ENCODE measurements around the gene PKNOX2.
"Not testable (repeated sequence)": the region's sequence is repeated elsewhere in the genome, so short reads cannot be mapped to it uniquely, and the experiment has no call there.

Gene PKNOX2

DNA sequence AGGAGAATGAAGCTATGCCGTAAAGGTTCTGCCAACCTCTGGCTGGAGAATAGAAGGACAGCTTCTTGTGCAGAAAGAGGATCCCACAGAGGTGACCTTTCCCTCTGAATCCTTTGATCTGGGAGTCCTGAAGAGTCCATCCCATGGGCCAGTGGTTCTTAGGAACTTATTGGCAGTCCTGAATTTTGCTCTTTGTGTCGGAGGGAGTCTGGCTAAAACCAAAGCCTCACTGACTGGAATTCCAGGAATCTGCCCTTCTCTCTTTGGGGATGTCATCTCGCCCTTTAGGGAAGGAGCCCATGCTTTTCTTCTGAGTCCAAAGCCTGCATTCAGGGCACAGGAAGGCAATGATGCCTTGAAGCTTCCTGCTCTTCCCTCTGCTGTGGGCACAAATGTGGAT lies 45.5 kb downstream of the PKNOX2 start:
- DNase-seq: no peak

DNA sequence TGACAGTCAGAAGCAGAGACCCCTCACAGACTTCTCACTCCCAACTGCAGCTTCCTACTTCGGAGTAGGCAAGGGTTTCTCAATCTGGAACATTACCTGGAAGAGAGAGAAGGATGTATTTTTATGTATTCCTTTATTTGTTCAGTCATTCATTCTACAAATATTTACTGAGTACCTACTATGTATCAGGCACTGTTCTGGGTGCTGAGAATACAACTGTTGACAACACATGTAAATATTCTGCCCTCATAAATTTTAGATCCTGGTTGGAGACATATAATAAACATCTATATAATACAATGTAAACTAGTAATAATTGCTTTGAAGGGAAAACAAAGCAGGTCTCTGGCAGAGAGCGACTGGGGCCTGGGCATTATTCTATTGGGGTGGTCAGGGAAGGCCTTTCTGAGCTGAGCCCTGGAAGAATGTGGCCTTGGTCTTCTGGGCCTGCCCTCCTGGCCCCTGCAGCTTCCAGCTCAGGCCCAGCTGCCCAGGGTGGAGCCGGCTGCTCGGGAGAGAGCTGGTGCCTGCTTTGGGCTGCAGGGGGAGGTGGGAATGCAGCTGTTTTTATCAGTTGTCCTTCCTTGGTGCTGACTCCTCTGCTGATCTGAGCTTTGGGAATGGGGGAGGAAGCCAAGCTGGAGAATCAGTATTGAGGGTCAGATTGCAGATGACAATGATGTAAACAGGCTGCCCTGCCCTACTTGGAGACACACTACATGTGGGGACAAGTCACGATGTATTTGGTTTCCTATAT lies 46.8 kb downstream of the PKNOX2 start:
- DNase-seq: no peak

DNA sequence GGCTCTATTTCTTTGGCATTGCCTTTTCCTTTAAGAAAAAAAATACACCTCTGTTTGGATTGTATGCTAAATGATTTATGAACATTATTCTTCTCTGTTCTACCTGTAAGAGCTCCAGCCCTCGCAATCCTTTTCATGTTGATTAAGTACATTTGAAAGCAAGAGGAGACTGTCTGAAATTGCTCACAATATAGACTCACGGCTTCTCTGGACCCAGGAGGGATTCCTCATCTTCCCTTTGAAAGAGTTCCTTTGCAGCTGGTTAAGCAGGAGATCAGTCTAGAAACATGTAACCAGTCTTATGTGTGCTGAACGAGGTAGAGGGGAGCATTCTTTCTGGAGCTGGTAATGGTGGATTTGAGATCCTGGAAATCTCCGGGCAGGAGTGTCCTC lies 47.4 kb downstream of the PKNOX2 start:
- DNase-seq: no peak

DNA sequence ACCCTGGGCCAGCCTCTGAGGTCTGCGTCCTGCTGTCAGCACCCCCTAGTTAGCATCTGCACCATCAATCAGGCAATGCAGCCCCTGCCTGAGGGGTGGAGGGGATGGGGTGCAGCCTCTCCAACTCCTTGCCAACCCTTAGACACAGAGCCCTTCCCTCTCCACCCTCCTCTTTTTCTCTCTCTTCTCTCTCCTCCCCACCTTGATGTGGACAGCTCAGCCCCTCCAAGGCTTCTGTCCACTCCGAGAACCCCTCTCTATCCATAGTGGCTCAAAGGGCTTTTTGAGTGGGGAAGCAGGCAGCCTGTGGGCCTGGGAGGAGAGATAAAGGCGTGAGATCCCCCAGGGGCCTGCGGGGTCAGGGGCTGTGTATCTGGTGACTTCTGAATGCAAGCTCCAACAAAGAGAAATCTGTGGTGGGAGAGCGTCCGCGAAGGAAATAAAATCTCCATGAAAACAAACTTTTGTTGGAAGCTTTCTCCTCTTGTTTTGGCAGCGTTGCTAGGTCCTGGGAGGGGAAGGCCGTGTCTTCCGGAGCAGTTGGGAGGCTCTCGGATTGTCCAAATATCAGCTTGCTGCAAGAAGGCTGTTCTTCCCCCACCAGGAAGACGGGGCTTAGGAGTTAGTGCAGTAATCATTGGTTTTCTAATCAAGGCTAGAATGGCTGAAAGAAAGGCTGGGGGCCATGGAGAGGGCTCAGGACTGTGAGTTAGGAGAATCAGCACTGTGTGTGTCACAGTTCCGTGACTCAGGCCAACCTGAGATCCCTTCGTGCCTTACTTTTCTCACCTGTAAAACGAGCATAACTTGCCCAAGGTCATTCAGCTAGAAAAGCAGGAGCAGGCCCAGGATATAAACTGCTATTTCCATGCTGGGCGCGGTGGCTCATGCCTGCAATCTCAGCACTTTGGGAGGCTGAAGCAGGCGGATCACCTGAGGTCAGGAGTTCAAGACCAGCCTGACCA lies 50.3 kb downstream of the PKNOX2 start:
- DNase-seq: no peak

DNA sequence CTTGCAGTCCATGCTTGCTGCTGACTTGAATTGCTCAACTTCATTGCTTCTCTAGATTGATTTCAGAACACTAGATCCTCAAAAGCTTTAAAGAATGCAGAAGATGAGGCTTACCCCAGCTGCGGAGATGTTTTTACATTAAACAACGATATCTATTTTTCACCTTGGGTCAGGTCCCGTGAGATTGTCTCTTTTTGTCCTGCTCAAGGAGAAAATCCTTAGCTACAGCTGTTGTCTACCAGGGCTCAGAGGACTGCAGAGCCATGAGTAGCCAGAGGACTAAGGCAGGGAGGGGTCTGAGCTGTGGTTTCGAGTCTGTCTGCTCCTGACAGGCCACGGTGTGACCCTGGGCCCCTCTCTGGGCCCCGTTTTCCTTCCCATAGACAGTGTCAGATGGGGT lies 51.4 kb downstream of the PKNOX2 start:
- no peak for DNase-seq

DNA sequence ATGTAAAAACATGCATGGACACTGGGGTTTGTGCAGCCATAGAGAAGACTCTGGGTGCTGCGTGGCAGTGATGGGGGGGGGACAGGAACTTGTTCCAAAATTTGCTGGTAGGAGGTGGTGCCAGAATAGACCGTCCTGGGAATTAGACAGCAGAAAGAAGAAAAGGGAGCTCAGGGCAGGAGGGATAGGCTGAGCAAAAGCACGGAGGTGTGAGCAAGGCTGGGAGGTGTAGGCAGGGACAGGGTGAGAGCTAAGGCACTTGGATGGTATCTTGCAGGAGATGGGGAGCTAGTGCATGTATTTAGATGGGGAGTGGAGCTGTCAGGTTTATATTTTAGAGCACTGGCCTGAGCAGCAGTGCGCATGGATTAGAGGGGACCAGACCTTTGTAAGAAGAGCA lies 53.8 kb downstream of the PKNOX2 start:
- DNase-seq: no peak

DNA sequence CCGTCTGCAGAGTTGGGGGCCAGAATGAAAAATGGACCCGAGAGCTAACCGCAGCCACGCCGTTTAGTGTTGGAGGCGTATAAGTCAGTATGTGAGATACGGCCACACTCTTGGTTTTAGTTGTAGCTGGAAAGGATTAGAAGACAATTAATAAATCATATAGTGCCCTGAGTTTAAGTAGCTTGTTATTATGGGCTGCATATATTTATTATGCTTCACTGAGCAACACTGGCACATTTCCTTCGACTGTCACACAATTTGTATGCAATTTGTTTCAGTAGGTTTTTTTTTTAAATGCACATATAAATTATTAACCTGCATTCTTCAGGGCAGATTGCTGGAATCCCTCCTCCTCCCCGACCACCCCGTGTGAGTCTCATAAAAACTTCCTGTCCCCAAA lies 56.9 kb downstream of the PKNOX2 start:
- no peak for DNase-seq

DNA sequence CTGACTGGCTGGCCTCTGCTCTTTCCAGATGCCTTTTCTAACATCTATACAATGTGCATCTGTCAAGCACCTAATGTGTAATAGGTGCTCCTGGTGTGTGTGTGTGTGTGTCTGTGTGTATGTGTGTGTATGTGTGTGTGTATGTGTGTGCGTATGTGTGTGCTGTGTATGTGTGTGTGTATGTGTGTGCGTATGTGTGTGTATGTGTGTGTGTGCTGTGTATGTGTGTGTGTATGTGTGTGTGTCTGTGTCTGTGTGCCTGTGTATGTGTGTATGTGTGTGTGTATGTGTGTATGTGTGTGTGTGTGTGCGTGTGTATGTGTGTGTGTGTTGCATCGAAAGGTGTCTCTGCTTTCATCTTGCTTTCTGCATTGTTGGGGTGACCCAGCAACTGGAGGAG lies 57.9 kb downstream of the PKNOX2 start:
- no peak for DNase-seq

DNA sequence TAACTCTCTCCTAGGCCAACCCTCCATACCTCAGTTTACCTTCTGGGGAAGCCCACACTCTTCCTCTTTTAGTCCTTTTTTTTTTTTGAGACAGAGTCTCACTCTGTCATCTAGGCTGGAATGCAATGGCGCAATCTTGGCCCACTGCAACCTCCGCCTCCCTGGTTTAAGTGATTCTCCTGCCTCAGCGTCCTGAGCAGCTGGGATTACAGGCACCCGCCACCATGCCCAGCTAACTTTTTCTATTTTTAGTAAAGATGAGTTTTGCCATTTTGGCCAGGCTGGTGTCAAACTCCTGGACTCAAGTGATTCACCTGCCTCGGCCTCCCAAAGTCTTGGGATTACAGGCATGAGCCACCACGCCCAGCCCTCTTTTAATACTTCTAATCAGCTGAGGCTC lies 58.6 kb downstream of the PKNOX2 start:
- DNase-seq: not testable (repeated sequence)

DNA sequence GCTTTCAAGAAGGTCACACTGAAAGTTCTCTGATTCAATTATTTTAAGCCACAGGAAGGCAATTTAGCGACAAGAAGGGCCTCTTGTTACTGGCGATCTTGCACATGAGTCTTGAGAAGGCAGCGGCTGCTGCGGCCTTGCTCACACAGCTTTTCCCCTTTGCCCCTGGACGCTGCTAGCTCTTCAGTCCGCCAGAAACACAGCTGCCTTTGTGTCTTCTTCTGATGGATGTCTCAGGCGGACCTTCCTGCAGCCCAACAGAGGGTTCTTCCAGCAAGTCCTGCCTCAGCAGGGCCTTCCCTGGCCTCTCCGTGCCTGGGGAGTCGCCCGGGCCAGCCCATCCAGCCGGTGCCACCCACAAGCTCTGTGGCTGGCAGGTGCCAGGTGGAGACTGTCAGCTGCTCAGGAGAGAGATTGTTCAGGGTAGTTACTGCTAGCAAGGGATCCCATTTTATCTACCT lies 59.4 kb downstream of the PKNOX2 start:
- DNase-seq: no peak

DNA sequence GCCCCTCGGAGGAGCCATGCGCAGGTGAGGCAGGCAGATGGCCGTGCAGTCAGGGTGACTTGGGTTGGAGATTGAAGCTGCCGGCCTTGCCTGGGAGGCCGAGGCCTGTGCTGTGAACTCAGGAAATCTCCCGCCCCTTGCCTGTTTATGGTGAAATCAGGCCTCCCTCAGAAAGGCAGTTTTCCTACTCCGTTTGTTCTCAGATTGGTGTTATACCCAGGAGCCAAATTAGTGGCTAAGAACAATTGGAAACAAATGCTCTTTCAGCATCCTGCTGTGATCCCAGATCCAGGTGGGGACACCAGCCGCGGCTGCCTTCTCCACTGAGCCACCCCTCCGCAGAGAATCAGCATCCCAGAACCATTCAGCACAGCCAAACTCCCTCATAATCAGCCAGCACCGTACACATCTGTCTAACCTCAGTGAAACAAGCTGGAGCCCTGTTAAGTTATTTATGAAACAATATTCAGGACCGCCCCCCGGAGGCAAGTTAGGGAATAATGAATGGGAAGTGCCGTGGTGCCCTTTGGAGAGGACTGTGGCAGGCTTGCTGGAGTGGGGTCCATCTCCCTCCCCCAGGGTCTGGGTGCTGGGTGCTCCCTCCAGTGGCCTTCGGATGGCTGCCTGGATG lies 60.0 kb downstream of the PKNOX2 start:
- peak; percentile 35 for DNase-seq

DNA sequence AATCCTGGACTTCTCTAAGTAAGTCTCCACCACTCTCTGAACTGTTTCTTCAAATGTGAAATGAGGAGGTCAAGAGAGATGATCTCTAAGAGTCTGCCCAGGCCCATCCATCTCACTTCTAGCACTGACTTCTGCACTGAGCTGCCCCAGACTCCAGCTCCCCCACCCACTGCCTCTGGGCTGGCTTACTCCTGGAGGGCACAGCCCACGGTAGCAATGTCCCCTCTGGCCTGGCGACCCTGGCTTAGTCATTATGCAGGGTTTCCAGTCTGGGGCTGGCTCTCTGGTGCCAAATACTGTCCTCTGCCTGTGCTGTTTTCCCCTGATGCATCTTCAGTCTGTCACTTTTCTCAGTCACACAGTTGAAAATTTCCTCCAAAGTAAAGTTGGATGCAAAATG lies 60.9 kb downstream of the PKNOX2 start:
- no peak for DNase-seq

DNA sequence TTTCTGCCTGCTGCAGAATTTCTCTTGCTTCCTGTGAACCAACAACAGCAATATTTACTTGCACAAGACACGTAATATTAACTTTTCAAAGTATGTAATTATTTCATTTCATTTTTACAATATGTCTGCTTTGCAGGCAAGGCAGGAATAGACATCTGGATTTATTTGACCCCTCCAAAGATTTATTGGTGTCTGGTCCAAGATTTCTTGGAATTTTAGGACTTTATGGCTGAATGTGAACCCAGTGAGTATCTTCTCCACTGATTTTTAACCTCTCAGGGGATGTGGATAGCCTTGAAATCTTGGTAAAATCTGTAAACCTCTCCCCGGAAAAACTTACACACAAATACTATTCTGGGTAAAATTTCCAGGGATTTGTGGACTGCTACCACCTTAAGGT lies 61.5 kb downstream of the PKNOX2 start:
- DNase-seq: no peak

DNA sequence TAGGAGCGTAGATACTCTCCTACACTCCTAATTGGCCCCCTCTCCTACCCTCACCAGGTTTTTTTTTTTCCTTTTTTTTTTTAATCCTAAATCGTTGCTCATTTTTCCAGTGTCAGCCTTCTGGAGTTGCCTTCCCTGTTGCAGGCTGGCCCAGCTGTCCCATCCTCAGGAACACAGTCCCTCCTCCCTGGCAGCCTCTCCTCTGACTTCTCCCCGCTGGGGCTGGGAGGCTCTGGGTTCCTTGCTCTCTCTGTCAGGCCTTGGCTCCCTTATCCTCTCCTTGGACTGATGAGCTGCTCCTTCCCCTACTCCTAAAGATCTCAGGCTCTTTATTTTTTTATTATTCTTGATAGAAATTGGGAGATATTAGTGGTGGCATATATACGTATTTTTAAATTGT lies 62.2 kb downstream of the PKNOX2 start:
- DNase-seq: no peak

DNA sequence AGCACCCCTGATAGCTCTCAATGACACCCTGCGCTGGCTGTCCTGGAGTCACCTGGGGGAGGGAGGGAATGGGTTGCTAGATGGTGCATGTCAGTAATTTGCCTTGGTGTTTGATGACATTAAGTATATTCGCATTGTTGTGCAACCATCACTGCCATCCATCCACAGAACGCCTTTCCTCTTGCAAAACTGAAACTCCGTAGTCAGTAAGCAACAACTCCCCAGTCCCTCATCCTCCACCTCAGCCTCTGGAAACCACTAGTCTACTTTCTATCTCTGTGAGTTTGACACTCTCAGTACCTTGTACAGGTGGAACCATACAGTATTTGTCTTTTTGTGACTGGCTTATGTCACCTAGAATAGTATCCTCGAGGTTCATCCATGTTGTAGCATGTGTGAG lies 62.6 kb downstream of the PKNOX2 start:
- no peak for DNase-seq

DNA sequence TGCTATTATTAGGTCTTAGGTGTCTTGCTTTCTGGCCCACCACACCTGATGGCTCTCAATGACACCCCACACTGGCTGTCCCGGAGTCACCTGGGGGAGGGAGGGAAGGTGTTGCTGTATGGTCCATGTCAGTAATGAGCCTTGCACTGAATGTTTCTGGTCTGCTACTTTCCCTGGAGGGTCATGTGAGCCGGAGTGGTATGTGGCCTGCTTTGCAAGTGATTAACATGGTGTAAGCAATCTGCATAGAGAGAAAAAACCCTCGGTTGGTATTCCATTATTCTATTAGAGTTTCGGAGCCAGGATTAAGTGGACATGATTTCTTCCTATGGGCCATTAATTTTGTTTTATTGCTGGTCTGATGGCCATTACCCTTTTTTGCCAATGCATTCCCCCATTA lies 63.9 kb downstream of the PKNOX2 start:
- no peak for DNase-seq

DNA sequence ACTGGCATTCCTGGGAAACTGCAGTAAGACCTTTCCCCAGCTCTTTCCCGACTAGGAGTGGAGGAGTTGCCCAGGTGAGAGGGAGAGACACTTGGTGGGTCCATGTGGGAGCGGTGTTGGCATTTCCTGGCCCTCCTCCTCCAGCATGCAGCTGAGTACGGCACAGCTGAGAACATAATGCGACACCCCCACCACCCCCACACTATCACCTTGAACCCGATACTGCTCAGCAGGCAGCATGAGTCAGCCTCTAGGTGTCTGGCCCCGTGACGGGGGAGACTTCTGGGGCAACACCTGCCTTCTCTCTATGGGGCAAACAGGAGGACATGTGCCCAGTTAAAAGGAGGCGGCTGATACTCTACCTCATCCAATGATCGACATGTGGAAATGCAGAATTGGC lies 64.4 kb downstream of the PKNOX2 start:
- DNase-seq: no peak

DNA sequence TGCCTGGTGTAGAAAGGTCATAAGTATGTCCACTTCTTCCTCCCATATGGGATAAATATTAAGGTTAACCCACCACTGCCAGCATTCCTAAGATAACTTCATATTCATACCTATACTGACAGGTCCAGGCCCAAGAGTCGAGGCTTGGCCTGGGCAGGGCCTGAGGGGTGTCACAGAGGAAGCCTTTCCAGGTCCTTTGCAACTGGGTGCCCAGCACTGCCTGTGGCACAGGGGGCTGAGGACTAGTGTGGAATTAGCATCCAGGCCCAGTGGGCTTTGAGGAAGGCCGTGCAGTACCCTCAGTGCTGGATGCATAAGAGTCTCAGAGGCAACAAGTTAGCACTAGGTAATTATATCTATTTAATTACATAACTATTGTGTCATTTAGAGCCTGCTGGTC lies 65.4 kb downstream of the PKNOX2 start:
- DNase-seq: no peak

DNA sequence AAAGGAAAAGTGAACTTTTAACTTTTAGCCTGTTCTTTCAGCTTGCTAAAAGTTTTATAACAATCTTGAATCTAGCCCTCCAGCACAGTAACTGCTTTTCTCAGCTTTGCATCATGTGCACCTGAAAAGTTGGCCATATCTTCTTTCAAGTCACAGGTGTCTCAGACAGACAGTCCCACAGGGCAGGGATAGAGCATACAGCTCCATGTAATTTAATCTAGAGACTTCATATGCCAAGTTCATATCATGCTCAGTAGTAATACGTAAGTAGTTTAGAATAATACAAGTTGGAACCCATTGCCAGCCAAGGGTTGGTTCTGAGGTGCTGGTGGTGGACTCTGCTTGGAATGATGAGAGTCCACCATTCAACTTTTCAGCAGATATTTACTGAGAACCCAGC lies 68.6 kb downstream of the PKNOX2 start:
- no peak for DNase-seq

DNA sequence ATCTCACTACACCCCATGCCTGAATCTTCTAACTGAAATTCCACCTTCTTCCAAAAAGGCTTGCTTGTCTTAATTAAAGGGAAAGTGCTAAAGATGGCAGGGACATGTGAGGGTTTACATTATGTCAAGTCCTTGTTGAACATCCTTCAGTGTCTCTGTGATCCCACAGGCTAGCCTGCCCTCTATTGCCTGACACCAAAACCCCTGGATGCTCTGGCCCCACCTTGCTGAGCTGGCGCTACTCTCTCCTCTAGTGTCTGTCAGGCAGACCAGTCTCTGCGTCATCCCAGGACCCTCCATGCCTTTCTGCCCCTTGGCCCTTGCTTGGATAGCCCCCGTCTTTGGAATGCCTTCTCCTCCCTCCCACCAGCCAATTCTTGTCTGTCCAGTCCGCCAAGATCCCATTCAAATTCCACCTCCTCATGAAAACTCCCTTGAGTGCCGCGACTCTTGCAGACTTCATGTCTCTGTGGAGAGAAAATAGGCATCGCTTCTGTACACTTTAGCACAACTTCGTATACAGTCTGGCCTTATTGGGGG lies 69.3 kb downstream of the PKNOX2 start:
- no peak for DNase-seq

DNA sequence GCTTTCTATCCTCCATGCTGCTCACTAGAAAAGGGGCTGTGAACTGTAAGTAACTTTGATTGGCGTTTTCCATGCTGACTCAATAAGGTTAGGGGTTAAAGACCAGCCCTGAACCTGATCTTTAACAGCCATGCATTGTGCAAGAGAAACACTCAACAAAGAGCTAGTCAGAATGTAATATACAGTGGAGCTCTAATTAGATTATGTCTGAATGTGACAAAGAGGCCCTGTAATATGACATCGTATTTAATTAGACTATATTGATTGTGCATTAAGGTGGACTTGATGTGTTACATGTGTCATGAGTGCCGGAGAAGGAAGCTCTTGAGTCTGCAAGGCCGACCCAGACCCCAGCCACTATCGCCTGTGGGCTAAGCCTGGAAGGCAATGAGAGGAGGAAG lies 70.5 kb downstream of the PKNOX2 start:
- DNase-seq: no peak

DNA sequence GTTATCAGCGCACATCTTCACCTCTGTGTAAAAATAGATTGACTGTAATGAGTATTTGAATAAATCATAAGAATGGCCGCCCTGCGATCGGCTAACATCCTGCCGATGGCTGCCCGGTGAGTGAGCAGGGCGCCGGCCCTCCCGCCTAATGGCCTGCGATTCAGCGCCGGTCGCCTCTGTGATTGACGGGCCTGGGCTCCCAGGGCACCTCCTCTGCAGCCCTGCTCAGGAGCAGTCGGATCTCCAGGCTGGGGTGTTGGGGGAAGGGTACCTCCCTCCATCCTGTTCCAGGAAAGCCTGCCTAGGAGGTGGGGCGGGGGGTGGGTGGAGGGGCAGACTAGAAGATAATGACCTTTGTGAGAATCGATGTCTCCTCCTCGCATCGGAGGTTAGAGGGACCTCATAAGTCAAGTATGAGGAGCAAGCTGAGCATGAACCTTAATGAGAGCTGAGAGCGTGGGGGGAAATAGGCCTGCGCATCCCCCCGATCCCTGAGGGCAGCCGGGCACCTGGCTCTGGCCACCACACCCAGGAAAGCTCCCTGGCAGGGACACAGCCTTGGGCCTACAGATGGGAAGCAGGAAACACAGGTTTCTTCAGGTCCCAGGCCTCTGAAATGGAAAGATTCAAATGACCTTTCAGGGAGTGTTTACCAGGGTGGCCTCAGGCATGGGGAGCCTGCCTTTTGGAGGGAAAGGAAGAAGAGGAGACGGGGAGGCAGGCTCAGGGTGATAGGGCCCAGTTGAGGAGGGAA lies 71.7 kb downstream of the PKNOX2 start:
- DNase-seq: no peak
